Stimulated activated CD4-positive, alpha-beta T cell treated with anti-CD3 and anti-CD28 coated beads, Interleukin-4, amount 100 ng/mL, for 24 hours (primary cell): ENCODE results near the gene MRPL28.
"Not testable (repeated sequence)": the region's sequence is repeated elsewhere in the genome, so short reads cannot be mapped to it uniquely, and the experiment has no call there.

Source experiments
- DNase-seq: peaks from one replicate; pipeline ENCODE4 v3.0.0-alpha.2; 2020

The MRPL28 gene

GRCh38 chr16:337437-337836 lies 32.9 kb downstream of the MRPL28 start:
- DNase-seq, result no peak

DNA sequence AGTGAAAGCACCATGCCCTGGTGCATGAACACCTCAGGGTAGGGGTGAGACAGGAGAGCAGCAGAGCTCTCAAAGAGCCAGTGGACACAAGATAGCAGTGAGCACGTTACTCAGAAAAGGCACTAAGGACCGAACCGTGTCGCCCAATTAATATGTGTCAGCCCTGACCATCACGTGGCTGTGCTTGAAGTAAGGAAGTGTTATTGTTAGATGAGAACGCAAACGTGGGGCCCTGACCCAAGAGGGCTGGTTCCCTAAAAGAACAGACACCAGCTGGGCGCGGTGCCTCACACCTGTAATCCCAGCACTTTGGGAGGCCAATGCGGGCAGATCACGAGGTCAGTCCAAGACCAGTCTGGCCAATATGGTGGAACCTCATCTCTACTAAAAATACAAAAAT lies 34.1 kb downstream of the MRPL28 start:
- DNase-seq, result no peak

GRCh38 chr16:334861-335632 lies 35.3 kb downstream of the MRPL28 start:
- DNase-seq, result not testable (repeated sequence)

DNA sequence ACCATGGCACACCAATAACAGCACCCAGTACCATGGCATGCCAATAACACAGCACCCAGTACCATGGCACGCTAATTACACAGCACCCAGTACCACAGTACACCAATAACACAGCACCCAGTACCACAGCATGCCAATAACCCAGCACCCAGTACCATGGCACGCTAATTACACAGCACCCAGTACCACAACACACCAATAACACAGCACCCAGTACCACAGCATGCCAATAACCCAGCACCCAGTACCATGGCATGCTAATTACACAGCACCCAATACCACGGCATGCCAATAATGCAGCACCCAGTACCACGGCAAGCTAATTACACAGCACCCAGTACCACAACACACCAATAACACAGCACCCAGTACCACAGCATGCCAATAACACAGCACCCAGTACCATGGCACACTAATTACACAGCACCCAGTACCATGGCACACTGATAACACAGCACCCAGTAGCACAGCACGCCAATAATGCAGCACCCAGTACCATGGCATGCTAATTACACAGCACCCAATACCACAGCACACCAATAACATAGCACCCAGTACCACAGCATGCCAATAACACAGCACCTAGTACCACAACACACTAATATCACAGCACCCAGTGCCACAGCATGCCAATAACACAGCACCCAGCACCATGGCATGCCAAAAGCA lies 36.0 kb downstream of the MRPL28 start:
- DNase-seq, result not testable (repeated sequence)

DNA sequence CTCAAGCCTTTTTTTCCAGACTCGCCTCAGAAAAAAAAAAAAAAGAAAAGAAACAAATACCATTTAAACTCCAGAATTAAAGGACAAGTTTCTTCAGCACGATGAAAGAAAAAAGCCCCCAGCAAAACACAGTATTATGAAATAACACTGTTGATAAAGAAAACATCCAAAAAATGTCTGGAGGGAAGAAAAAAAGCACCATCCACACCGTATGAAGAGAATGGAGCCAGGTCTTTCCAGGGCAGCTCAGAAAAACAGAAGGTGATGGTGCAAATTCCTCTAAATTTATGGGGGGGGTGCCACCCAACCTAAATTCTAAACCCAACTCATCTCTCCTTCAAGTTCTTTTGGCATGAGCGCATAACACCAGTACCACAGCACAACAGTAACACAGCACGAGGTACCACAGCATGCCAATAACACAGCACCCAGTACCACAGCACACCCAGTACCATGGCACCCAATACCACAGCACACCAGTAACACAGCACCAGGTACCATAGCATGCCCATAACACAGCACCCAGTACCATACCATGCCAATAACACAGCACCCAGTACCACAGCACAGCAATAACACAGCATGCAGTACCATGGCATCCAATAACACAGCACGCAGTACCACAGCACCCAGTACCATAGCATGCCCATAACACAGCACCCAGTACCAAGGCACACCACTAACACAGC lies 36.8 kb downstream of the MRPL28 start:
- no peak for DNase-seq

DNA sequence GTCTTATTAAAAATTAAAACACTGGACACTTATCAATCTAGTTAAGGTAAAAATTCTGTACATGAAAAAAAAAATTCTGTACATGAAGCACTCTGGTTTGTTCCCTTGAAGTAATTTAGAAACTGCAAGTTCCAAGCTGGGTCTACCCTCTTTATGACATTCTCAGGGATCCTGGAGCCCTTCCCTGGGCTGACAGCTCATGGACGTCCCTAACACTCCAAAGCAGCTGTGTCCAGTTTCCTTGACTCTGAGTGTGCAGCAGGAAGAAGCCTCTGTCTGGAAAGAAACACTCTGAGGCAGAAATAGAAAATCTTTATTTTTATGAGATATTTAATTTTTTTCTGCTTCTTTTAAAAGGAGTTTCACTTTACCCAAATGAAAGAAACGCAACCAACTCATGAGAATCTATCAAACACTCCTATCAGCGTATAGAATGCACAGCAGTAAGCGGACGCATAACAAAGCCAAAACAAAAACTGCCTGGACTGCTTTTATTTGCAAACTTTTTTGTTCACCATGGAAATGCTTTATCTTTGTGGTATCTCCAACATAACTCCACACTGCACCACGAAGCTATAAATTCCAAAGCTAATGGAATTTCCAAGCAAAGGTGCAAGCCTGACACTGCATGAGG lies 39.0 kb downstream of the MRPL28 start:
- DNase-seq, result not testable (repeated sequence)

GRCh38 chr16:330741-331140 lies 39.6 kb downstream of the MRPL28 start:
- no peak for DNase-seq

- no peak for DNase-seq
Measured at GRCh38 chr16:325375-326145, 44.8 kb downstream of the MRPL28 start.

GRCh38 chr16:324451-325334 lies 45.6 kb downstream of the MRPL28 start:
- DNase-seq, result peak; percentile 53

DNA sequence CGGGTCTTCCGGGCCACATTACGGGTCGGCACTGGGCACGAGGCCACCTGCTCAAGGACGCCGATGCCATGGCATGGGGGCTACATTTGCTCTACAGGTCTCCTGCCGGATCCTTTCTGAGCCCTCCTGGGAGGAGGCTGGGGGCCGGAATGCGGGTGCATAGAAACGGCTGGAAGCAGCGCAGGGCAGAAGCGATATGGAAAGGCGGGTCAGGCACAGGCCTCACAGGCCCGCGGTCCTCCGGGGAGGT lies 46.2 kb downstream of the MRPL28 start:
- no peak for DNase-seq

GRCh38 chr16:322476-323143 lies 47.7 kb downstream of the MRPL28 start:
- no peak for DNase-seq

DNA sequence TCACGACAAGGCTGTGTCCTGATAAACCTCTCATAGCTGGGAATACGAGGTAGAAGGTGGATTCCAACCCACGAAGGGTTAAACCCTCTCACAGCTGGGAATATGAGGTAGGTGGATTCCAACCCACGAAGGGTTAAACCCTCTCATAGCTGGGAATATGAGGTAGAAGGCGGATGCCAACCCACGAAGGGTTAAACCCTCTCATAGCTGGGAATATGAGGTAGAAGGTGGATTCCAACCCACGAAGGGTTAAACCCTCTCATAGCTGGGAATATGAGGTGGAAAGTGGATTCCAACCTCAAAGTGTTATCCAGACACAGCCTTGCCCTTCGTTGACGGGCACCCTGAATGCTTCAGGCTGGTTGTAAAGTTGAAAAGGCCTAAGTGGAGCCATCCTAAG lies 48.8 kb downstream of the MRPL28 start:
- DNase-seq, result no peak

DNA sequence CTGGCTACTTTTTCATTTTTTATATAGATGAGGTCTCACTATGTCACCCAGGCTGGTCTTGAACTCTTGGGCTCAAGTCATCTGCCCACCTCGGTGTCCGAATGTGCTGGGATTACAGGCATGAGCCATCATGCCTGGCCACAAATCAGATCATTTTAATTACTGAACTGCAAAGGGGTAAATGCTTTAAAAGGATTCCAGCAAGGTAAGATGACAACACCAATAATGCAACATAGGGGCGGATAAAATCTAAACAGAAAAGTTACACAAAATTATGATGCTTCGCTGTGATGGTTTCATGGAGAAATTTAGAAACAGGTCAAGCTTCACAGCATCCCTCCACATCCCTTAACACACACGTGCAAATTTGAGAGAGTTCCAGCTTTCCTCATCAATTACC lies 50.1 kb downstream of the MRPL28 start:
- no peak for DNase-seq

DNA sequence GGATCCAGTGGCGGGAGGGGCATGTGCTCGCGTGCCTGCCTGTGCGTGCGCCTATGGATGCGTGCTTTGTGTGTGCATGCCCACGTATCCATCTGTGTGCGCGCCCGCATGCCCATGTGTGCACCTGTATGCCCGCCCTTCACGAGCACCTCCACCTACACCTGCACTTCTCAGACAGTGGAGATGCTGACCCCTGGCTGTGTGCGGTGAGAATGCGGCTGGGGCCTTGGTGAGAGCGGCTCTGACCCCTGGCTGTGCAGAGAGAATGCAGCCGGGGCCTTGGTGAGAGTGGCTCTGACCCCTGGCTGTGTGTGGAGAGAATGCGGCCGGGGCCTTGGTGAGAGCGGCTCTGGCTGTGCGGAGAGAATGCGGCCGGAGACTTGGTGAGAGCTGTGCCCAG lies 51.7 kb downstream of the MRPL28 start:
- no peak for DNase-seq

GRCh38 chr16:317583-317982 lies 52.8 kb downstream of the MRPL28 start:
- no peak for DNase-seq
